GM23338 (cell line): ENCODE results near the gene SYT5. TPM values are rescaled to one million over a fixed set of nuclear protein-coding genes. Genes with fewer than 3 reads are reported as not detected.

Experiments used
- ATAC-seq: fragments of 200-7000 bp; cut with Tn5 transposase; 3 replicates; pipeline ENCODE4 v1.9.1; 2020
- DNase-seq: peaks from one replicate; pipeline ENCODE4 v3.0.0-alpha.2; 2015; ENCODE audit warnings: low spot score
- H2AFZ ChIP-seq: fragments of 200-600 bp; sonication (generic); 2 replicates; pipeline ENCODE4 v1.8.0; 2016; ENCODE audit warnings: antibody characterized with exemption, mild to moderate bottlenecking, moderate library complexity
- H3F3A ChIP-seq: fragments of 200-600 bp; sonication (generic); replicated peaks from 2 replicates; pipeline ENCODE4 v1.8.0; 2017; ENCODE audit warnings: antibody characterized with exemption, mixed run types, low read depth
- H3K27ac ChIP-seq: fragments of 200-600 bp; sonication (generic); 2 replicates; pipeline ENCODE4 v1.6.1; 2016; ENCODE audit warnings: low read depth
- H3K27me3 ChIP-seq: fragments of 200-600 bp; sonication (generic); 2 replicates; pipeline ENCODE4 v1.8.0; 2016; ENCODE audit warnings: mild to moderate bottlenecking, mixed run types, moderate library complexity; ENCODE audit not compliant: insufficient read depth
- H3K36me3 ChIP-seq: fragments of 200-600 bp; sonication (generic); 2 replicates; pipeline ENCODE4 v1.8.0; 2016; ENCODE audit warnings: mild to moderate bottlenecking; ENCODE audit not compliant: insufficient read depth
- H3K4me1 ChIP-seq: fragments of 200-600 bp; sonication (generic); 2 replicates; pipeline ENCODE4 v1.8.0; 2016; ENCODE audit warnings: mild to moderate bottlenecking, moderate library complexity; ENCODE audit not compliant: insufficient read depth
- H3K4me2 ChIP-seq: fragments of 200-600 bp; sonication (generic); 2 replicates; pipeline ENCODE4 v1.7.1; 2017; ENCODE audit warnings: mixed run types
- H3K4me3 ChIP-seq: fragments of 200-600 bp; sonication (generic); 2 replicates; pipeline ENCODE4 v1.6.1; 2016; ENCODE audit warnings: mixed run types
- H3K79me2 ChIP-seq: fragments of 200-600 bp; sonication (generic); replicated peaks from 2 replicates; pipeline ENCODE4 v1.8.0; 2017; ENCODE audit warnings: mild to moderate bottlenecking; ENCODE audit not compliant: insufficient read depth
- H3K9me2 ChIP-seq: fragments of 200-600 bp; sonication (generic); 2 replicates; pipeline ENCODE4 v1.8.0; 2017; ENCODE audit not compliant: insufficient read depth
- H4K20me1 ChIP-seq: fragments of 200-600 bp; sonication (generic); replicated peaks from 2 replicates; pipeline ENCODE4 v1.8.0; 2017; ENCODE audit warnings: mild to moderate bottlenecking; ENCODE audit not compliant: insufficient read depth
- H3K27ac Mint-ChIP-seq: 2 replicates; pipeline ENCODE4 v1.8.0; 2020; ENCODE audit warnings: inconsistent platforms, mild to moderate bottlenecking, moderate library complexity, mixed read lengths
- H3K27me3 Mint-ChIP-seq: 3 replicates; pipeline ENCODE4 v1.8.0; 2022; ENCODE audit warnings: low read depth, mild to moderate bottlenecking, moderate library complexity, mixed read lengths, inconsistent platforms; ENCODE audit not compliant: insufficient read depth, poor library complexity
- H3K36me3 Mint-ChIP-seq: 3 replicates; pipeline ENCODE4 v1.8.0; 2021; ENCODE audit warnings: low read depth, mild to moderate bottlenecking, inconsistent platforms, moderate library complexity, mixed read lengths
- H3K4me1 Mint-ChIP-seq: 3 replicates; pipeline ENCODE4 v1.8.0; 2020; ENCODE audit warnings: mild to moderate bottlenecking, inconsistent platforms, mixed read lengths
- H3K4me3 Mint-ChIP-seq: 3 replicates; pipeline ENCODE4 v1.8.0; 2021; ENCODE audit warnings: moderate library complexity, mild to moderate bottlenecking, inconsistent platforms, mixed read lengths
- H3K9me3 Mint-ChIP-seq: 3 replicates; pipeline ENCODE4 v1.8.0; 2020; ENCODE audit warnings: moderate library complexity, mild to moderate bottlenecking, inconsistent platforms, mixed read lengths
- CREB1 ChIP-seq: fragments of 250-450 bp; sonication (Bioruptor Pico); IDR thresholded peaks from 2 replicates; pipeline ENCODE4 v1.5.0; 2020; ENCODE audit warnings: low read depth, mild to moderate bottlenecking, moderate library complexity
- CTCF ChIP-seq, 2 experiments: fragments of 200-600 bp in 1 of 2; sonication (generic) in 1 of 2; conservative IDR thresholded peaks; 2 replicates each; pipeline versions ENCODE4 v1.5.1 to v1.6.1; 2016 to 2017; ENCODE audit warnings: antibody characterized with exemption in 2 of 2, low read depth in 2 of 2, mild to moderate bottlenecking in 2 of 2, moderate library complexity in 1 of 2
- EZH2 ChIP-seq: fragments of 200-600 bp; sonication (generic); IDR thresholded peaks from one replicate; pipeline ENCODE4 v1.8.0; 2017; ENCODE audit warnings: antibody characterized with exemption, mild to moderate bottlenecking, low read depth; ENCODE audit not compliant: unreplicated experiment
- EZH2phosphoT487 ChIP-seq: fragments of 200-600 bp; sonication (generic); IDR thresholded peaks from one replicate; pipeline ENCODE4 v1.8.1; 2018; ENCODE audit warnings: antibody characterized with exemption; ENCODE audit not compliant: unreplicated experiment
- JUNB ChIP-seq: IDR thresholded peaks from one replicate; pipeline ENCODE4 v1.6.1; 2016; ENCODE audit warnings: antibody characterized with exemption; ENCODE audit not compliant: unreplicated experiment
- NANOG ChIP-seq: IDR thresholded peaks from 2 replicates; pipeline ENCODE4 v1.6.1; 2016; ENCODE audit warnings: antibody characterized with exemption, borderline replicate concordance
- ZNF114 ChIP-seq: fragments of 250-450 bp; sonication (Bioruptor Pico); IDR thresholded peaks from 2 replicates; pipeline ENCODE4 v1.5.0; 2020; ENCODE audit warnings: mild to moderate bottlenecking, moderate library complexity
- ZNF331 ChIP-seq: fragments of 250-450 bp; sonication (Bioruptor Pico); IDR thresholded peaks from 2 replicates; pipeline ENCODE4 v1.5.0; 2020; ENCODE audit warnings: low read depth, mild to moderate bottlenecking, moderate library complexity
- polyA plus RNA-seq: library from polyadenylated mRNA; unstranded; fragments of >200 nt; fragmentation: Nextera tagmentation; extraction: Ambion mirVana; gene quantifications from 2 replicates; pipeline ENCODE4 v1.2.1, GENCODE V29; 2016
- total RNA-seq: library from RNA; depleted of rRNA; stranded (reverse); fragments of >200 nt; shearing (Covaris generic); gene quantifications from 2 replicates; pipeline ENCODE4 v1.2.3, GENCODE V29; 2014
- TF ChIP-seq, protein P1 (sequence below): IDR thresholded peaks from one replicate; pipeline ENCODE4 v1.6.1; 2018; ENCODE audit warnings: antibody characterized with exemption; ENCODE audit not compliant: unreplicated experiment
- TF ChIP-seq, protein P2 (sequence below): IDR thresholded peaks from 2 replicates; pipeline ENCODE4 v1.6.1; 2016; ENCODE audit warnings: antibody characterized with exemption

SYT5 gene
- total and polyA plus RNA-seq, 2 experiments from 2014 or later: 2.1 to 4.7 TPM

DNA sequence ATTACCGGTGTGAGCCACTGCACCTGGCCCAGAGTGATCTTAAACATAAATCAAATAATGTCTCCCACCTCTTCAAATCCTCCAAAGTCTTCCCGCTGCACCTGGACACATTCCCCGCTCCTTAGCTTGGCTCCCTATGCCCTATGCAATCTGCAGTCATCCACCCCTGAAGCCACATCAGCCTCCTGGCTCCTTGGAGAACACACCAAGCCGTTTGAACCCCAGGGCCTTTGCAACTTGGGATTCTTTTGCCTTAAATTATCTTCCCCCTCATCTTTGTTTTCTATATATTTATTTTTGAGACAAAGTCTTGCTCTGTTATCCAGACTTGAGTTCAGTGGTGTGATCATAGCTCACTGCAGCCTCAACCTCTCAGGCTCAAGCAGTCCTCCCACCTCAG, 11.0 kb downstream of the SYT5 start:
- Histone ChIP-seq H3K4me1 (peaks cover 9% of the 10 kb centered on the region; the same call in 1 of the 2 replicates), H3K36me3 (no peaks in the 10 kb centered on the region), H3F3A (peaks cover 8% of the 10 kb centered on the region; the same call in 1 of the 2 replicates), H3K27me3 (peaks cover 50% of the 10 kb centered on the region), H4K20me1 (no peaks in the 10 kb centered on the region), H3K9me2 (no peaks in the 10 kb centered on the region), H3K4me2 (no peak overlapping the region), H3K27ac (no peak overlapping the region), H3K4me3 (no peak overlapping the region), H2AFZ (no peak overlapping the region), H3K79me2 (no peaks in the 10 kb centered on the region)
- no peak overlapping the region; the same call in 2 of the 3 replicates for H3K4me3 Mint-ChIP-seq
- no peak for TF ChIP-seq JUNB
- TF ChIP-seq CREB1 (CRISPR knock-in tag): no peak
- TF ChIP-seq ZNF114: no peak
- TF ChIP-seq EZH2phosphoT487: no peak
- no peak for TF ChIP-seq NANOG
- no peak for TF ChIP-seq ZNF331
- TF ChIP-seq, protein P1, sequence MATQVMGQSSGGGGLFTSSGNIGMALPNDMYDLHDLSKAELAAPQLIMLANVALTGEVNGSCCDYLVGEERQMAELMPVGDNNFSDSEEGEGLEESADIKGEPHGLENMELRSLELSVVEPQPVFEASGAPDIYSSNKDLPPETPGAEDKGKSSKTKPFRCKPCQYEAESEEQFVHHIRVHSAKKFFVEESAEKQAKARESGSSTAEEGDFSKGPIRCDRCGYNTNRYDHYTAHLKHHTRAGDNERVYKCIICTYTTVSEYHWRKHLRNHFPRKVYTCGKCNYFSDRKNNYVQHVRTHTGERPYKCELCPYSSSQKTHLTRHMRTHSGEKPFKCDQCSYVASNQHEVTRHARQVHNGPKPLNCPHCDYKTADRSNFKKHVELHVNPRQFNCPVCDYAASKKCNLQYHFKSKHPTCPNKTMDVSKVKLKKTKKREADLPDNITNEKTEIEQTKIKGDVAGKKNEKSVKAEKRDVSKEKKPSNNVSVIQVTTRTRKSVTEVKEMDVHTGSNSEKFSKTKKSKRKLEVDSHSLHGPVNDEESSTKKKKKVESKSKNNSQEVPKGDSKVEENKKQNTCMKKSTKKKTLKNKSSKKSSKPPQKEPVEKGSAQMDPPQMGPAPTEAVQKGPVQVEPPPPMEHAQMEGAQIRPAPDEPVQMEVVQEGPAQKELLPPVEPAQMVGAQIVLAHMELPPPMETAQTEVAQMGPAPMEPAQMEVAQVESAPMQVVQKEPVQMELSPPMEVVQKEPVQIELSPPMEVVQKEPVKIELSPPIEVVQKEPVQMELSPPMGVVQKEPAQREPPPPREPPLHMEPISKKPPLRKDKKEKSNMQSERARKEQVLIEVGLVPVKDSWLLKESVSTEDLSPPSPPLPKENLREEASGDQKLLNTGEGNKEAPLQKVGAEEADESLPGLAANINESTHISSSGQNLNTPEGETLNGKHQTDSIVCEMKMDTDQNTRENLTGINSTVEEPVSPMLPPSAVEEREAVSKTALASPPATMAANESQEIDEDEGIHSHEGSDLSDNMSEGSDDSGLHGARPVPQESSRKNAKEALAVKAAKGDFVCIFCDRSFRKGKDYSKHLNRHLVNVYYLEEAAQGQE: no peak
- no peak for TF ChIP-seq CTCF (conservative IDR thresholded peaks at IDR 0.05; ENCODE audit: low read depth in 2 of 2)
- TF ChIP-seq, protein P2, sequence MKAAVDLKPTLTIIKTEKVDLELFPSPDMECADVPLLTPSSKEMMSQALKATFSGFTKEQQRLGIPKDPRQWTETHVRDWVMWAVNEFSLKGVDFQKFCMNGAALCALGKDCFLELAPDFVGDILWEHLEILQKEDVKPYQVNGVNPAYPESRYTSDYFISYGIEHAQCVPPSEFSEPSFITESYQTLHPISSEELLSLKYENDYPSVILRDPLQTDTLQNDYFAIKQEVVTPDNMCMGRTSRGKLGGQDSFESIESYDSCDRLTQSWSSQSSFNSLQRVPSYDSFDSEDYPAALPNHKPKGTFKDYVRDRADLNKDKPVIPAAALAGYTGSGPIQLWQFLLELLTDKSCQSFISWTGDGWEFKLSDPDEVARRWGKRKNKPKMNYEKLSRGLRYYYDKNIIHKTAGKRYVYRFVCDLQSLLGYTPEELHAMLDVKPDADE: no peak
- TF ChIP-seq EZH2: no peak
- H3K27ac Mint-ChIP-seq: no peak overlapping the region
- no peaks in the 10 kb centered on the region; the same call in 2 of the 3 replicates for H3K9me3 Mint-ChIP-seq
- ATAC-seq (no peak), DNase-seq (no peak)
- peaks cover 34% of the 10 kb centered on the region for H3K27me3 Mint-ChIP-seq
- peaks cover 20% of the 10 kb centered on the region; the same call in 2 of the 3 replicates for H3K4me1 Mint-ChIP-seq
- H3K36me3 Mint-ChIP-seq: no peaks in the 10 kb centered on the region; the same call in 2 of the 3 replicates
